Liver (tissue), 9 donors: ENCODE measurements around the gene SERP1. TPM values are rescaled to one million over a fixed set of nuclear protein-coding genes. Genes with fewer than 3 reads are reported as not detected.

ENCODE experiments used
- DNase-seq: peaks from one replicate; pipeline ENCODE4 v3.0.0-alpha.2; 2017; ENCODE audit warnings: low spot score
- H3K27ac ChIP-seq, 2 donors: one replicate each; pipeline ENCODE4 v1.7.0; 2013; ENCODE audit warnings: inconsistent platforms in 2 of 2, low read length in 2 of 2, control low read depth in 1 of 2, low read depth in 1 of 2, mild to moderate bottlenecking in 1 of 2
- H3K27me3 ChIP-seq, 4 donors: one replicate each; pipeline versions ENCODE4 v1.6.1 to v1.7.0; 2013; ENCODE audit warnings: low read length in 3 of 4, inconsistent platforms in 1 of 4, mild to moderate bottlenecking in 1 of 4, moderate library complexity in 1 of 4; ENCODE audit not compliant: control insufficient read depth in 4 of 4, insufficient read depth in 4 of 4
- H3K36me3 ChIP-seq, 4 donors: one replicate each; pipeline versions ENCODE4 v1.6.1 to v1.7.0; 2013; ENCODE audit warnings: low read length in 3 of 4, mild to moderate bottlenecking in 3 of 4, low read depth in 1 of 4, moderate library complexity in 1 of 4; ENCODE audit not compliant: control insufficient read depth in 4 of 4, insufficient read depth in 3 of 4
- H3K4me1 ChIP-seq, 4 donors: one replicate each; pipeline versions ENCODE4 v1.6.1 to v1.7.0; 2013; ENCODE audit warnings: low read length in 3 of 4, mild to moderate bottlenecking in 3 of 4, moderate library complexity in 1 of 4; ENCODE audit not compliant: control insufficient read depth in 4 of 4, insufficient read depth in 4 of 4
- H3K4me3 ChIP-seq, 3 donors: one replicate each; pipeline versions ENCODE4 v1.6.1 to v1.7.0; 2013; ENCODE audit warnings: low read length in 3 of 3, control low read depth in 1 of 3, low read depth in 1 of 3, mild to moderate bottlenecking in 1 of 3
- H3K9ac ChIP-seq, 2 donors: one replicate each; pipeline ENCODE4 v1.7.0; 2013; ENCODE audit warnings: low read length in 2 of 2, mild to moderate bottlenecking in 2 of 2, moderate library complexity in 2 of 2, control low read depth in 1 of 2, low read depth in 1 of 2
- H3K9me3 ChIP-seq, 4 donors: one replicate each; pipeline versions ENCODE4 v1.6.1 to v1.7.0; 2013; ENCODE audit warnings: low read length in 3 of 4; ENCODE audit not compliant: control insufficient read depth in 4 of 4
- CTCF ChIP-seq: fragments of 150-350 bp; IDR thresholded peaks from 2 replicates; pipeline ENCODE4 v1.5.1; 2017; ENCODE audit warnings: improper control_type of control experiment, low read depth, low read length; ENCODE audit not compliant: missing input control
- EGR1 ChIP-seq, 2 donors: IDR thresholded peaks; 2 replicates each; pipeline ENCODE4 v1.6.1; 2016 to 2018; ENCODE audit warnings: antibody characterized with exemption in 2 of 2, low read depth in 2 of 2
- FOXA1 ChIP-seq: IDR thresholded peaks from 2 replicates; pipeline ENCODE4 v1.6.1; 2016; ENCODE audit warnings: antibody characterized with exemption
- FOXA2 ChIP-seq: IDR thresholded peaks from 2 replicates; pipeline ENCODE4 v1.6.1; 2016; ENCODE audit warnings: antibody characterized with exemption
- GABPA ChIP-seq, 2 donors: IDR thresholded peaks in 1 of 2; conservative IDR thresholded peaks in 1 of 2; 2 replicates each; pipeline ENCODE4 v1.6.1; 2016; ENCODE audit warnings: antibody characterized with exemption in 2 of 2, mild to moderate bottlenecking in 1 of 2, moderate library complexity in 1 of 2
- HNF4A ChIP-seq, 2 donors: conservative IDR thresholded peaks; 2 replicates each; pipeline ENCODE4 v1.6.1; 2016; ENCODE audit warnings: antibody characterized with exemption in 2 of 2, mild to moderate bottlenecking in 2 of 2
- HNF4G ChIP-seq: IDR thresholded peaks from 2 replicates; pipeline ENCODE4 v1.6.1; 2016; ENCODE audit warnings: antibody characterized with exemption
- JUND ChIP-seq, 2 donors: IDR thresholded peaks; 2 replicates each; pipeline ENCODE4 v1.6.1; 2016; ENCODE audit warnings: antibody characterized with exemption in 2 of 2
- NR2F2 ChIP-seq: IDR thresholded peaks from 2 replicates; pipeline ENCODE4 v1.6.1; 2016; ENCODE audit warnings: antibody characterized with exemption
- RAD21 ChIP-seq, 2 donors: IDR thresholded peaks; 2 replicates each; pipeline ENCODE4 v1.6.1; 2016; ENCODE audit warnings: antibody characterized with exemption in 2 of 2, mild to moderate bottlenecking in 2 of 2
- RXRA ChIP-seq, 2 donors: IDR thresholded peaks; 2 replicates each; pipeline ENCODE4 v1.6.1; 2017 to 2018; ENCODE audit warnings: antibody characterized with exemption in 2 of 2, mild to moderate bottlenecking in 1 of 2
- SP1 ChIP-seq: IDR thresholded peaks from 2 replicates; pipeline ENCODE4 v1.6.1; 2018; ENCODE audit warnings: antibody characterized with exemption, mild to moderate bottlenecking
- TAF1 ChIP-seq: conservative IDR thresholded peaks from 2 replicates; pipeline ENCODE4 v1.6.1; 2016; ENCODE audit warnings: antibody characterized with exemption, mild to moderate bottlenecking
- YY1 ChIP-seq: IDR thresholded peaks from 2 replicates; pipeline ENCODE4 v1.6.1; 2016; ENCODE audit warnings: antibody characterized with exemption, mild to moderate bottlenecking
- ZBTB33 ChIP-seq: IDR thresholded peaks from 2 replicates; pipeline ENCODE4 v1.6.1; 2016; ENCODE audit warnings: antibody characterized with exemption
- WGBS: extraction: QIAGEN DNeasy Blood & Tissue Kit; methylation state at CpG from one replicate; pipeline ENCODE4 v1.1.7; 2013; 5-methylcytosine and 5-hydroxymethylcytosine counted together
- polyA plus RNA-seq, 2 donors: library from polyadenylated mRNA; stranded (reverse) in 1 of 2; unstranded in 1 of 2; fragments of 200-250 nt in 1 of 2; fragments of >200 nt in 1 of 2; fragmentation: Nextera tagmentation in 1 of 2; extraction: Ambion mirVana in 1 of 2; gene quantifications; one replicate each; pipeline versions ENCODE4 v1.2.1 to v1.2.3, GENCODE V29; 2013 to 2015
- total RNA-seq, 2 donors: library from RNA; depleted of rRNA; stranded (reverse); fragments of >200 nt; gene quantifications; one replicate each; pipeline ENCODE4 v1.2.3, GENCODE V29; 2014
- TF ChIP-seq, protein P1 (sequence below): IDR thresholded peaks from 2 replicates; pipeline ENCODE4 v1.6.1; 2016; ENCODE audit warnings: antibody characterized with exemption
- TF ChIP-seq, protein P2 (sequence below): IDR thresholded peaks from 2 replicates; pipeline ENCODE4 v1.6.1; 2016; ENCODE audit warnings: antibody characterized with exemption, mild to moderate bottlenecking
- TF ChIP-seq, protein P3 (sequence below): IDR thresholded peaks from 2 replicates; pipeline ENCODE4 v1.6.1; 2016; ENCODE audit warnings: antibody characterized with exemption
- donor health status: healthy.
- donor health status: healthy.
- donor health status: healthy.
- donor health status: healthy.
- donor health status: healthy.

The SERP1 gene
- total and polyA plus RNA-seq, 4 donors: 116 to 254 (median 182) TPM

GRCh38 chr3:150523538-150523937 is 22.8 kb downstream of the SERP1 start:
- H3K4me3 ChIP-seq: no peak overlapping the region
- no peak overlapping the region for H3K9ac ChIP-seq
- H3K27ac ChIP-seq: no peak overlapping the region
- WGBS: 91% methylated on average over 2 of the region's 2 CpGs
- no peaks in the 10 kb centered on the region for H3K4me1 ChIP-seq
- H3K36me3 ChIP-seq: no peaks in the 10 kb centered on the region
- TF ChIP-seq FOXA1 (no peak), ZBTB33 (no peak), FOXA2 (no peak), RXRA (IDR thresholded peaks at IDR 0.05) (no peak), JUND (IDR thresholded peaks at IDR 0.05) (no peak), YY1 (no peak), EGR1 (IDR thresholded peaks at IDR 0.05; ENCODE audit: low read depth in 2 of 2) (no peak), GABPA (IDR thresholded peaks at IDR 0.05 in 1 of 2, conservative IDR thresholded peaks at IDR 0.05 in 1 of 2) (no peak), NR2F2 (no peak), SP1 (no peak)
- TF ChIP-seq, protein P1, sequence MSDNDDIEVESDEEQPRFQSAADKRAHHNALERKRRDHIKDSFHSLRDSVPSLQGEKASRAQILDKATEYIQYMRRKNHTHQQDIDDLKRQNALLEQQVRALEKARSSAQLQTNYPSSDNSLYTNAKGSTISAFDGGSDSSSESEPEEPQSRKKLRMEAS: no peak
- TF ChIP-seq, protein P2, sequence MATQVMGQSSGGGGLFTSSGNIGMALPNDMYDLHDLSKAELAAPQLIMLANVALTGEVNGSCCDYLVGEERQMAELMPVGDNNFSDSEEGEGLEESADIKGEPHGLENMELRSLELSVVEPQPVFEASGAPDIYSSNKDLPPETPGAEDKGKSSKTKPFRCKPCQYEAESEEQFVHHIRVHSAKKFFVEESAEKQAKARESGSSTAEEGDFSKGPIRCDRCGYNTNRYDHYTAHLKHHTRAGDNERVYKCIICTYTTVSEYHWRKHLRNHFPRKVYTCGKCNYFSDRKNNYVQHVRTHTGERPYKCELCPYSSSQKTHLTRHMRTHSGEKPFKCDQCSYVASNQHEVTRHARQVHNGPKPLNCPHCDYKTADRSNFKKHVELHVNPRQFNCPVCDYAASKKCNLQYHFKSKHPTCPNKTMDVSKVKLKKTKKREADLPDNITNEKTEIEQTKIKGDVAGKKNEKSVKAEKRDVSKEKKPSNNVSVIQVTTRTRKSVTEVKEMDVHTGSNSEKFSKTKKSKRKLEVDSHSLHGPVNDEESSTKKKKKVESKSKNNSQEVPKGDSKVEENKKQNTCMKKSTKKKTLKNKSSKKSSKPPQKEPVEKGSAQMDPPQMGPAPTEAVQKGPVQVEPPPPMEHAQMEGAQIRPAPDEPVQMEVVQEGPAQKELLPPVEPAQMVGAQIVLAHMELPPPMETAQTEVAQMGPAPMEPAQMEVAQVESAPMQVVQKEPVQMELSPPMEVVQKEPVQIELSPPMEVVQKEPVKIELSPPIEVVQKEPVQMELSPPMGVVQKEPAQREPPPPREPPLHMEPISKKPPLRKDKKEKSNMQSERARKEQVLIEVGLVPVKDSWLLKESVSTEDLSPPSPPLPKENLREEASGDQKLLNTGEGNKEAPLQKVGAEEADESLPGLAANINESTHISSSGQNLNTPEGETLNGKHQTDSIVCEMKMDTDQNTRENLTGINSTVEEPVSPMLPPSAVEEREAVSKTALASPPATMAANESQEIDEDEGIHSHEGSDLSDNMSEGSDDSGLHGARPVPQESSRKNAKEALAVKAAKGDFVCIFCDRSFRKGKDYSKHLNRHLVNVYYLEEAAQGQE: no peak
- H3K9me3 ChIP-seq: no peaks in the 10 kb centered on the region
- no peak for DNase-seq
- no peaks in the 10 kb centered on the region for H3K27me3 ChIP-seq

DNA sequence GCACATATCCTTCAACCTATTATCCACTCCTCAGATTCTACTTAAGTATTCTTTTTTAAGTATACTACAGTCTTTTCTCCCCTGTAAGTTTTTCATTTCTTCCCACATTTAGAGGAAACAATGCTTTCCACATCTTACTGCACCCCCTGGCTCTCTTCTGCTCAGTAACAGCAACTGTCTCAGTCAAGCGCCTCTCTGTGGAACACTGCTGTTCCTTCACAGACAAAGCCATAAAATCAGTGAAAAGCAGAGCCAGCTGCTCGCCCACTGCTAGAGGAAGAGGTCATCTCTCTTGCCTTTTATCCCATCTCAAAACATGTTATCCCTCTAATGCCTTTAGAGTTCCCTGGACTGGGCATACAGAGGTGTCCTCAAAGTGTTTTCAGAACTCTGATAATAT is 24.8 kb downstream of the SERP1 start:
- no peak for DNase-seq
- Histone ChIP-seq H3K27ac (no peak overlapping the region), H3K9me3 (no peaks in the 10 kb centered on the region), H3K4me3 (no peak overlapping the region), H3K9ac (no peak overlapping the region), H3K36me3 (no peaks in the 10 kb centered on the region), H3K4me1 (no peaks in the 10 kb centered on the region), H3K27me3 (no peaks in the 10 kb centered on the region)
- 85% methylated on average over 2 of the region's 2 CpGs for WGBS
- TF ChIP-seq RAD21 (IDR thresholded peaks at IDR 0.05) (no peak), SP1 (no peak), EGR1 (IDR thresholded peaks at IDR 0.05; ENCODE audit: low read depth in 2 of 2) (no peak), RXRA (IDR thresholded peaks at IDR 0.05) (no peak), FOXA1 (no peak), NR2F2 (no peak), YY1 (no peak), HNF4A (conservative IDR thresholded peaks at IDR 0.05) (no peak), JUND (IDR thresholded peaks at IDR 0.05) (no peak), TAF1 (no peak), CTCF (no peak), HNF4G (no peak), GABPA (IDR thresholded peaks at IDR 0.05 in 1 of 2, conservative IDR thresholded peaks at IDR 0.05 in 1 of 2) (no peak), ZBTB33 (no peak), FOXA2 (no peak)
- TF ChIP-seq, protein P1: no peak
- TF ChIP-seq, protein P2: no peak
- TF ChIP-seq, protein P3, sequence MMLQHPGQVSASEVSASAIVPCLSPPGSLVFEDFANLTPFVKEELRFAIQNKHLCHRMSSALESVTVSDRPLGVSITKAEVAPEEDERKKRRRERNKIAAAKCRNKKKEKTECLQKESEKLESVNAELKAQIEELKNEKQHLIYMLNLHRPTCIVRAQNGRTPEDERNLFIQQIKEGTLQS: no peak
